Liver (tissue), 3 donors: ENCODE data around the gene CCDC93.

ENCODE experiments used
- CTCF ChIP-seq: fragments of 150-350 bp; IDR thresholded peaks from 2 replicates; pipeline ENCODE4 v1.5.1; 2017; ENCODE audit warnings: improper control_type of control experiment, low read depth, low read length; ENCODE audit not compliant: missing input control
- JUND ChIP-seq, 2 donors: IDR thresholded peaks; 2 replicates each; pipeline ENCODE4 v1.6.1; 2016; ENCODE audit warnings: antibody characterized with exemption in 2 of 2
- RAD21 ChIP-seq, 2 donors: IDR thresholded peaks; 2 replicates each; pipeline ENCODE4 v1.6.1; 2016; ENCODE audit warnings: antibody characterized with exemption in 2 of 2, mild to moderate bottlenecking in 2 of 2
- donor health status: healthy.
- donor health status: healthy.

- TF ChIP-seq CTCF (no peak), RAD21 (IDR thresholded peaks at IDR 0.05) (no peak), JUND (IDR thresholded peaks at IDR 0.05) (no peak)
Measured at GRCh38 chr2:117994729-117995128, 19.1 kb downstream of the CCDC93 start.
